Limb (tissue), 2 donors: ENCODE results near the gene BOLA2B.

ENCODE experiments used
- DNase-seq, 2 donors: peaks; one replicate each; pipeline ENCODE4 v3.0.0-alpha.2; 2016; ENCODE audit errors: extremely low spot score in 2 of 2

Gene BOLA2B

DNA sequence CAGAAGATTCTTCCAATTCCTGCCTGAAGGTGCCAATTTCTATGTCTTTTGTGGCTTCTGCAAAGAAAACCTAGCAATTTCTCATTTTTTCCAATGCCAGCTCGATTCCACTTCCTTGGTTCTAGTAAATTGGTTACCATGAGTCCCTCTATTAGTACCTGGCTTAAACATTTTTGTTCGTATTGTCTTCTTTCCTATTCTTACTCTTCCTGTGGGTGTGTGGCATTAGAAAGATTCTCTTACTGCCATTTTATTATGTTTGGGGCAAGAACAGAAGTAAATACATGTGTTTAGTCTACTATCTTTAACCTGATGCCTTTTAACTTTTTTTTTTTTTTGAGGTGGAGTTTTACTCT, 50.1 kb downstream of the BOLA2B start:
- no peak for DNase-seq
